OCI-LY7 (cell line): ENCODE data around the gene CEACAM6.

ENCODE experiments used
- CTCF ChIP-seq: fragments of 200-600 bp; sonication (generic); conservative IDR thresholded peaks from 2 replicates; pipeline ENCODE4 v1.5.1; 2014; ENCODE audit warnings: mild to moderate bottlenecking, antibody characterized with exemption, low read length, moderate library complexity, mixed read lengths
- EZH2phosphoT487 ChIP-seq: fragments of 200-600 bp; sonication (generic); IDR thresholded peaks from 2 replicates; pipeline ENCODE4 v1.6.1; 2018; ENCODE audit warnings: low read depth, borderline replicate concordance, mild to moderate bottlenecking, mixed run types, antibody characterized with exemption, low read length, moderate library complexity, mixed read lengths

- no peak for TF ChIP-seq CTCF
- no peak for TF ChIP-seq EZH2phosphoT487
These were observed 47.9 kb upstream of the CEACAM6 start for GRCh38 chr19:41707502-41707812.
